SU-DHL-6 (cell line): ENCODE results near the gene ACLY.
A peak's percentile ranks its signal among the peaks of the same experiment; 100 is the strongest.

Experiments
- H2AFZ ChIP-seq: fragments of 200-600 bp; sonication (generic); 2 replicates; pipeline ENCODE4 v1.6.1; 2014; ENCODE audit warnings: low read depth, mild to moderate bottlenecking, moderate library complexity, mixed read lengths, antibody characterized with exemption, low read length; ENCODE audit not compliant: severe bottlenecking
- H3F3A ChIP-seq: fragments of 200-600 bp; shearing (Covaris generic); 2 replicates; pipeline ENCODE4 v1.6.0; 2016; ENCODE audit warnings: antibody characterized with exemption, mild to moderate bottlenecking; ENCODE audit not compliant: insufficient read depth
- H3K27ac ChIP-seq: fragments of 200-600 bp; sonication (generic); 2 replicates; pipeline ENCODE4 v1.5.1; 2016; ENCODE audit warnings: low read depth, mild to moderate bottlenecking, low read length, moderate library complexity, mixed read lengths
- H3K27me3 ChIP-seq: fragments of 200-600 bp; sonication (generic), shearing (Covaris generic); 2 replicates; pipeline ENCODE4 v1.6.0; 2014; ENCODE audit warnings: mild to moderate bottlenecking, low read length
- H3K36me3 ChIP-seq: fragments of 200-600 bp; sonication (generic); 2 replicates; pipeline ENCODE4 v1.6.1; 2014; ENCODE audit warnings: mild to moderate bottlenecking, low read length, mixed read lengths
- H3K4me2 ChIP-seq: fragments of 300-600, 200-600 bp; shearing (Covaris generic), sonication (generic); 2 replicates; pipeline ENCODE4 v1.6.0; 2014; ENCODE audit warnings: low read length, low read depth, mild to moderate bottlenecking; ENCODE audit not compliant: poor library complexity, severe bottlenecking
- H3K4me3 ChIP-seq: fragments of 200-600 bp; sonication (generic); 2 replicates; pipeline ENCODE4 v1.5.1; 2014; ENCODE audit warnings: antibody characterized with exemption, low read length, mild to moderate bottlenecking, mixed read lengths; ENCODE audit not compliant: insufficient read depth, poor library complexity, severe bottlenecking
- H3K79me2 ChIP-seq: fragments of 200-600 bp; sonication (generic); 2 replicates; pipeline ENCODE4 v1.6.1; 2014; ENCODE audit warnings: mild to moderate bottlenecking, low read length, moderate library complexity; ENCODE audit not compliant: insufficient read depth
- H3K9ac ChIP-seq: fragments of 200-600 bp; sonication (generic); 2 replicates; pipeline ENCODE4 v1.7.0; 2014; ENCODE audit warnings: mild to moderate bottlenecking, low read length
- H3K9me2 ChIP-seq: fragments of 200-600 bp; sonication (generic); replicated peaks from 2 replicates; pipeline ENCODE4 v1.6.1; 2014; ENCODE audit warnings: low read length; ENCODE audit not compliant: insufficient read depth
- H3K9me3 ChIP-seq: fragments of 200-600 bp; sonication (generic); 2 replicates; pipeline ENCODE4 v1.6.1; 2014; ENCODE audit warnings: low read length, mixed read lengths; ENCODE audit not compliant: insufficient read depth
- H4K20me1 ChIP-seq: fragments of 200-600 bp; sonication (generic); 2 replicates; pipeline ENCODE4 v1.6.1; 2014; ENCODE audit warnings: low read depth, mild to moderate bottlenecking, antibody characterized with exemption, low read length, moderate library complexity, mixed read lengths
- EZH2phosphoT487 ChIP-seq: fragments of 200-600 bp; sonication (generic), shearing (Covaris generic); conservative IDR thresholded peaks from 2 replicates; pipeline ENCODE4 v1.6.1; 2018; ENCODE audit warnings: mild to moderate bottlenecking, antibody characterized with exemption, low read length, moderate library complexity, mixed read lengths
- TF ChIP-seq, protein P1 (sequence below): fragments of 200-600 bp; sonication (generic); IDR thresholded peaks from one replicate; pipeline ENCODE4 v1.5.1; 2017; ENCODE audit warnings: antibody characterized with exemption, mild to moderate bottlenecking, low read length, moderate library complexity; ENCODE audit not compliant: insufficient read depth, poor library complexity, severe bottlenecking

The ACLY gene

GRCh38 chr17:41966463-41967140 lies 47.9 kb upstream of the ACLY start, which contains the start of gene CNP:
TSS of gene CNP (plus strand) at chr17:41966795. CDS start at chr17:41966885, 90 bp downstream.
- Histone ChIP-seq H3K9ac (peak within 1 kb of the TSS; percentile 92), H2AFZ (peak within 1 kb of the TSS; percentile 77), H3K27ac (peak within 1 kb of the TSS; percentile 65), H3K4me2 (peak within 1 kb of the TSS; percentile 79), H3K27me3 (no peaks in the 10 kb centered on the region), H3K4me3 (peak within 1 kb of the TSS; percentile 78), H3K36me3 (no peaks in the 10 kb centered on the region), H3K9me2 (no peaks in the 10 kb centered on the region), H3K9me3 (no peaks in the 10 kb centered on the region), H4K20me1 (no peaks in the 10 kb centered on the region), H3K79me2 (peaks cover 13% of the 10 kb centered on the region), H3F3A (peaks cover 20% of the 10 kb centered on the region)
- TF ChIP-seq EZH2phosphoT487, result no peak
- TF ChIP-seq, protein P1, sequence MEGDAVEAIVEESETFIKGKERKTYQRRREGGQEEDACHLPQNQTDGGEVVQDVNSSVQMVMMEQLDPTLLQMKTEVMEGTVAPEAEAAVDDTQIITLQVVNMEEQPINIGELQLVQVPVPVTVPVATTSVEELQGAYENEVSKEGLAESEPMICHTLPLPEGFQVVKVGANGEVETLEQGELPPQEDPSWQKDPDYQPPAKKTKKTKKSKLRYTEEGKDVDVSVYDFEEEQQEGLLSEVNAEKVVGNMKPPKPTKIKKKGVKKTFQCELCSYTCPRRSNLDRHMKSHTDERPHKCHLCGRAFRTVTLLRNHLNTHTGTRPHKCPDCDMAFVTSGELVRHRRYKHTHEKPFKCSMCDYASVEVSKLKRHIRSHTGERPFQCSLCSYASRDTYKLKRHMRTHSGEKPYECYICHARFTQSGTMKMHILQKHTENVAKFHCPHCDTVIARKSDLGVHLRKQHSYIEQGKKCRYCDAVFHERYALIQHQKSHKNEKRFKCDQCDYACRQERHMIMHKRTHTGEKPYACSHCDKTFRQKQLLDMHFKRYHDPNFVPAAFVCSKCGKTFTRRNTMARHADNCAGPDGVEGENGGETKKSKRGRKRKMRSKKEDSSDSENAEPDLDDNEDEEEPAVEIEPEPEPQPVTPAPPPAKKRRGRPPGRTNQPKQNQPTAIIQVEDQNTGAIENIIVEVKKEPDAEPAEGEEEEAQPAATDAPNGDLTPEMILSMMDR, result no peak

- TF ChIP-seq, protein P1, result no peak
- no peak for TF ChIP-seq EZH2phosphoT487
- Histone ChIP-seq H3K9me2 (no peaks in the 10 kb centered on the region), H2AFZ (peak overlapping the region; percentile 29), H3K9me3 (no peaks in the 10 kb centered on the region), H3K9ac (peak overlapping the region; percentile 92), H3K27ac (no peak overlapping the region; the same call in 1 of the 2 replicates), H3F3A (peaks cover 20% of the 10 kb centered on the region), H3K36me3 (no peaks in the 10 kb centered on the region), H3K79me2 (peaks cover 13% of the 10 kb centered on the region), H3K4me3 (peak overlapping the region; percentile 78), H3K27me3 (no peaks in the 10 kb centered on the region), H3K4me2 (peak overlapping the region; percentile 79), H4K20me1 (no peaks in the 10 kb centered on the region)
Measured at GRCh38 chr17:41965694-41966462, 47.1 kb upstream of the ACLY start.

DNA sequence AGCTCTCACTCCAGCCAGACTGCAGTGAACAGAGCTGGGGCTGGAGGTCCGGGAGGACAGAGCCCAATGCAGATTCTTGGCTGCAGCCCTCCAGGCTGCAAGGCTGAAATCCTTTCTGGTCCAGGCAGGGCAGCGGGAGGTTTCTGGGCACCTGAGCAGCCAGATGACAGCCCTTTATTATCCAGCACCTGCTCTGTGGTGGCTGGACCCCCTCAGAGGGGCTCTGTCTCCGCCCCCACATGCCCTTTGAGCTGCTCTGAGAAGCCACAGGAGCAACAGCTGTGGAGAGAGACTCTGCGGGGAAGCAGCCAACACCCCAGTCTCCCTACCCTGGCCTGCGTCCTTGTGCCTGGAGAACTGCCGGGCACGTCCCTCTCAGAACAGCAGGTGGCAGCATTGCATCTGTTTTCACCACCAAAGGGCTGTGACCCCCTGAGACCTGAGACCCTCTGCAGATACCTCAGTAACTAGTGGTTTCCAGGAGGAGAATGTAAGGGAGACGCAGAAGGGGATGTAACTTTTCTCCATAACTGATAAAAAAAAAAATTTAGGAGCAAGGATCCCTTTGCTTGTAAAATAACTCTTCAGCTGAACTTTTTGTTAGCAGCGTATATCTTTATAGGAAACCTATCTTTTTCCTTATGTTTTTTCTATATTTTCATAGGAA lies 44.1 kb upstream of the ACLY start:
- Histone ChIP-seq H3K27ac (no peak overlapping the region), H3K9ac (no peak overlapping the region), H3F3A (0 out of 2 replicates have a peak, but pooled peaks cover 10% of the 10 kb centered on the region), H4K20me1 (no peaks in the 10 kb centered on the region), H3K36me3 (no peaks in the 10 kb centered on the region), H3K79me2 (peaks cover 11% of the 10 kb centered on the region), H2AFZ (no peak overlapping the region), H3K4me2 (no peak overlapping the region), H3K9me3 (no peaks in the 10 kb centered on the region), H3K4me3 (no peak overlapping the region), H3K27me3 (no peaks in the 10 kb centered on the region), H3K9me2 (no peaks in the 10 kb centered on the region)
- TF ChIP-seq, protein P1, result peak; percentile 63
- no peak for TF ChIP-seq EZH2phosphoT487
